Measurements from ENCODE around the gene SIK3.

The SIK3 gene

DNA sequence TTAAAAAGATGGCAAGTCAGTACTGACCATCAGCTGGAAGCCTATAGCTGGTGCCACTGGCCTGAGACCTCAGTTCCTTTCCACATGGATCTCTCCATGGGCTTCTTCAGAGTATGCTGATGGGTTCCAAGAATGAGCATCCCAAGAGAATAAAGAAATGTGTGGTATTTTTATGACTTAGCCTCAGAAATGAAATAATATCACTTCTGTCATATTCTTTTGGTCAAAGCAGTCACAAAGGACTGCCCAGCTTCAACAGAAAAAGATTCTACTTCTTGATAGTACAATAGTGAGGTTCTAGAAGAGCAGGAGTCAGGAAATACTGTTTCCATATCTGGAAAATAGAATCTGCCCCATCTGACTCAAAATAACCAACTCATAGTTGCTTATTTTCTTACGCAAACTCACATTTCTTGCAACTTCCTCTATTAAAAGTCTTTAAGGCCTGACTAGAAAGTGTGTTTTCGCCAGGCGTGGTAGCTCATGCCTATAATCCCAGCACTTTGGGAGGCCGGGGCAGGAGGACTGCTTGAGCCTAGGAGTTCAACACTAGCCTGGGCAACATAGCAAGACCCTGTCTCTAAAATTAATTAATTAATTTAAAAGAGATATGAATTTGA lies 116.9 kb downstream of the SIK3 start:
- H3K9ac ChIP-seq (ENCODE audit: low read depth, low read length): no peak overlapping the region
- H3K27me3 ChIP-seq (ENCODE audit: control insufficient read depth, insufficient read depth, low read length): no peaks in the 10 kb centered on the region
- H3K36me3 ChIP-seq (ENCODE audit: control insufficient read depth, insufficient read depth, low read length): no peaks in the 10 kb centered on the region
- no peak overlapping the region for H3K4me3 ChIP-seq (ENCODE audit: low read depth, low read length)
- H3K9me3 ChIP-seq (ENCODE audit: control insufficient read depth, insufficient read depth, low read length): no peaks in the 10 kb centered on the region
- no peak overlapping the region for H3K27ac ChIP-seq (ENCODE audit: low read depth, low read length)
- peaks cover 13% of the 10 kb centered on the region for H3K4me1 ChIP-seq (ENCODE audit: control insufficient read depth, insufficient read depth, low read length)

DNA sequence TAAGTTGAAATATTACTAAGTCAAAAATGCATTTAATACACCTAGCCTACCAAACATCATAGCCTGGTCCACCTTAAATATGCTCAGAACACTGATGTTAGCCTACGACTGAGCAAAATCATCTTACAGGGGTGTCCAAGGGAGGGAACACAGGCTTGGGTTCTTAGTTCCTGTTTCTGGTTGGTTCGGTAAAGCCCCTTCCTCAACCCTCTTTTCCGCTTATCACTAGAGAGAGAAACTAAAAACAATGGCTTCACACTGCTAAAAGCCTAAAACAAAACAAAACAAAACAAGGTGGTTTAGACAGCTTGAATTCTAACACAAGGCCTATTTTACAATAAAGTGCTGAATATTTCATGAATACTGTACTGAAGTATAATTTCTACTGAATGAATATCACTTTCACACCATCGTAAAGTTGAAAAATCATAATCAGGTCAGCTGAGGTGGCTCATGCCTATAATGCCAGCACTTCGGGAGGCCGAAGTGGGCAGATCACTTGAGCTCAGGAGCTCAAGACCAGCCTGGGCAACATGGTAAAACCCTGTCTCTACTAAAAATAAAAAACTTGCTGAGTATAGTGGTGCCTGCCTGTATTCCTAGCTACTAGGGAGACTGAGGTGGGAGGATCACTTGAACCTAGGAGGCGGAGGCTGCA lies 118.0 kb downstream of the SIK3 start:
- Histone ChIP-seq H3K4me3 (ENCODE audit: low read depth, low read length) (no peak overlapping the region), H3K36me3 (ENCODE audit: control insufficient read depth, insufficient read depth, low read length) (no peaks in the 10 kb centered on the region), H3K9me3 (ENCODE audit: control insufficient read depth, insufficient read depth, low read length) (no peaks in the 10 kb centered on the region), H3K27me3 (ENCODE audit: control insufficient read depth, insufficient read depth, low read length) (no peaks in the 10 kb centered on the region), H3K9ac (ENCODE audit: low read depth, low read length) (no peak overlapping the region), H3K4me1 (ENCODE audit: control insufficient read depth, insufficient read depth, low read length) (peaks cover 12% of the 10 kb centered on the region), H3K27ac (ENCODE audit: low read depth, low read length) (no peak overlapping the region)

DNA sequence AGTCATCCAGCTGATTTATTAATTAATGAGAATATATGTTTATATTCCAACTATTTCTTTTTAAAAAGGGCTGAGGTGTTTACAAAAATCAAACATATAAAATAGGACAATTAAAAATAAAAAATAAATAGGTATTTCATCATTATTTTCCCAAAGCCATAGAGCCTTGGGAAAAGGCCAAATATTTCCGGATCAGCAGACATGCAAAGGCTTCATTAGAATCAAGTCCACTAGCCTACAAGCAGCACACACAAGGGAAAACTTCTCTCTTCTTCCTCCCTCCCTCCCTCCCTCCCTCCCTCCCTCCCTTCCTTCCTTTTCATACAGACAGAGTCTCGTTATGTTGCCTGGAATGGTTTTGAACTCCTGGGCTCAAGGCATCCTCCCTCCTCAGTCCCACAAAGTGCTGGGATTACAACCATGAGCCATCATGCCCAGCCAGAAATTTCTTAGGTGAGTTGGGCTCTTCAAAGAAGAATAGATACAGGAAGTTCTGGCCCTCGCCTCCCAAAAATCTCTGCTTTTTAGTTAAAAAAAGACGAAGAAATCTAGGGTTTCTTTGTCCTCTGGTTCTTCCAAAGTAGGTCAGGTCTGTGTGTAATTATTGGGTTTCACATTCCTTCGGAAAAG lies 121.2 kb downstream of the SIK3 start:
- no peaks in the 10 kb centered on the region for H3K9me3 ChIP-seq (ENCODE audit: control insufficient read depth, insufficient read depth, low read length)
- no peaks in the 10 kb centered on the region for H3K27me3 ChIP-seq (ENCODE audit: control insufficient read depth, insufficient read depth, low read length)
- H3K27ac ChIP-seq (ENCODE audit: low read depth, low read length): peak overlapping the region; percentile 40
- H3K4me1 ChIP-seq (ENCODE audit: control insufficient read depth, insufficient read depth, low read length): peaks cover 25% of the 10 kb centered on the region
- H3K4me3 ChIP-seq (ENCODE audit: low read depth, low read length): no peak overlapping the region
- no peaks in the 10 kb centered on the region for H3K36me3 ChIP-seq (ENCODE audit: control insufficient read depth, insufficient read depth, low read length)
- no peak overlapping the region; the same call in 1 of the 2 replicates for H3K9ac ChIP-seq (ENCODE audit: low read depth, low read length)

DNA sequence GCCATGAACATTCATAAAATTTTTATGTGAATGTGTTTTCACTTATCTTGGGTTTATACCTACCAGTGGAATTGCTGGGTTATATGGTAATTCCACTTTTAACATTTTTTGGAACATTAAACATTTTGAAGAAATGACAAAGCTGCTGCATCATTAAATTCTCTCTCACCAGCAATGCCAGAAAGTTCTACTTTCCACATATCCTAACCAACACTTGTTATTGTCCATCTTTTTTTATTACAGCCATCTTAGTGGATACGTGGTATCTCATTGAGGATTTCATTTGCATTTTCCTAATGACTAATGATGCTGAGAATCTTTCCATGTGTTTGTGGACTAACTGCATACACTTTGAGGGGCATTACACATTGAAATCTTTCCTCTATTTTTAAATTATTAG lies 122.6 kb downstream of the SIK3 start:
- H3K9me3 ChIP-seq (ENCODE audit: control insufficient read depth, insufficient read depth, low read length): no peaks in the 10 kb centered on the region
- no peaks in the 10 kb centered on the region for H3K36me3 ChIP-seq (ENCODE audit: control insufficient read depth, insufficient read depth, low read length)
- no peak overlapping the region for H3K27ac ChIP-seq (ENCODE audit: low read depth, low read length)
- no peaks in the 10 kb centered on the region for H3K27me3 ChIP-seq (ENCODE audit: control insufficient read depth, insufficient read depth, low read length)
- no peak overlapping the region for H3K9ac ChIP-seq (ENCODE audit: low read depth, low read length)
- no peak overlapping the region for H3K4me3 ChIP-seq (ENCODE audit: low read depth, low read length)
- H3K4me1 ChIP-seq (ENCODE audit: control insufficient read depth, insufficient read depth, low read length): peaks cover 25% of the 10 kb centered on the region

DNA sequence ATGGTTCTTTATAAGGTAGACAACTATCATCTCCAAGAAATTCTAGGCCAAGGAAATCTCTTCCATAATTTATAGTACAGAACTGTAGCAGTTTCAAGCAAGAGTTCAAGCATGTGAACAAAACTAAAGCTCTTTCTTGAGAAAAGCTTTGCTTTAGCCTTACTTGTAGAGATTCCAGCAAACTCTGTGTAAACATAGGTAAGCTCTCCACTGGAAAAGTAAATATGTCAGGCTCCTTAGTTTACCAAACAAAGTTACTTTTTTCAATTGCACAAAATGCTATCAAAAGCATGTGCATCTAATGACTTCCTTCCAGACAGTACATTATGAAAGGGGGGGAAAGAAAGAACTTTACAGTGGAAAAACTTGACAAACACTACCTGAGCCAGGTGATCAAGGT lies 125.0 kb downstream of the SIK3 start:
- Histone ChIP-seq H3K4me3 (ENCODE audit: low read depth, low read length) (no peak overlapping the region), H3K27ac (ENCODE audit: low read depth, low read length) (no peak overlapping the region), H3K36me3 (ENCODE audit: control insufficient read depth, insufficient read depth, low read length) (no peaks in the 10 kb centered on the region), H3K4me1 (ENCODE audit: control insufficient read depth, insufficient read depth, low read length) (peaks cover 29% of the 10 kb centered on the region), H3K27me3 (ENCODE audit: control insufficient read depth, insufficient read depth, low read length) (no peaks in the 10 kb centered on the region), H3K9me3 (ENCODE audit: control insufficient read depth, insufficient read depth, low read length) (no peaks in the 10 kb centered on the region), H3K9ac (ENCODE audit: low read depth, low read length) (no peak overlapping the region)

DNA sequence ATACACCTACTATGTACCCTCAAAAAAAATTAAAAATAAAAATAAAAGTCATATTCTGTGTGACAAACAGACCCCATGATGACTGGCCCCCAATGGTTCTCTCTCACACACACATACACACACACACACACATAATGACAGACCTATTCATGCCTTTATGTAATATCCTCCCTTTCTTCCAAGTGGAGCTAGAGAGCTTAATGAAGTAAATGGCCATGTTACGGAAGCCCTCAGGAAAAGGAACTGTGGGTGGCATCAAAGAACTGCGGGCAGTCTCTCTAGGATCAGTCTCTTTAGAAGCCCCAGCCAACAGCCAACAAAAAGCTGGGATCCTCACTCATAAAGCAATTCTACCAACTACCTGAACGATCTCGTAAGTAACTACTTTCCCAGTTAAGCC lies 125.5 kb downstream of the SIK3 start:
- H3K27me3 ChIP-seq (ENCODE audit: control insufficient read depth, insufficient read depth, low read length): no peaks in the 10 kb centered on the region
- H3K4me3 ChIP-seq (ENCODE audit: low read depth, low read length): no peak overlapping the region
- H3K9me3 ChIP-seq (ENCODE audit: control insufficient read depth, insufficient read depth, low read length): no peaks in the 10 kb centered on the region
- peak overlapping the region; percentile 13 for H3K9ac ChIP-seq (ENCODE audit: low read depth, low read length)
- peaks cover 29% of the 10 kb centered on the region for H3K4me1 ChIP-seq (ENCODE audit: control insufficient read depth, insufficient read depth, low read length)
- H3K36me3 ChIP-seq (ENCODE audit: control insufficient read depth, insufficient read depth, low read length): no peaks in the 10 kb centered on the region
- H3K27ac ChIP-seq (ENCODE audit: low read depth, low read length): no peak overlapping the region

DNA sequence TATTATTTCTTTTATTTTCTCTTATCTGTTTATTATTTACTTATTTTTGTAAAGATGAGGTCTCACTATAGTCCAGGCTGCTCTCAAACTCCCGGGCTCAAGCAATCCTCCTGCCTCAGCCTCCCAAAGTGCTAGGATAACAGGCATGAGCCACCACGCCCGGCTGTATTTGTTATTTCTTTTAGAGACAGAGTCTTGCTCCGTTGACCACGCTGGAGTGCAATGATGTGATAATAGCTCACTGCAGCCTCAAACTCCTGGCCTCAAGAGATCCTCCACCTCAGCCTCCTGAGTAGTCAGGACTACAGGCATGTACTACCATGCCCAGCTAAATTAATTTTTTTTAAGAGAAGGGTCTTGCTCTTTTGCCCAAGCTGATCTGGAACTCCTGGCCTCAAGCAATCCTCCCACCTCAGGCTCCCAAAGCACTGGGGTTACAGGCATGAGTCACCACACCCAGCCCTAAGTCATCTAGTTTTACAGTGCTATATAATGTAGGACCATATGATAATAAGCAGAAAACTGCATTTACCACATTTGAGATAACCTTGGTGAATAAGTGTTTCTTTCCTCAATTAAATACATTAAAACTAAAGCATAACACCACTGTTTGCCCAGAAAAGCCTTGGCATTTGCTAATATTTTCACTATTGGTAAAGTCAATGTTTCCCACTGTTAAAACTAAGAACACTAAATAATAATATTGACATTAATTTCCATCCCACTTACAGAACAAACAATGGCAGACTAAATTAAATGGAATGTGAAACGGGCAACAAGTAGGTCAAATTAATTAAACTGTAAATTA lies 127.5 kb downstream of the SIK3 start:
- Histone ChIP-seq H3K36me3 (ENCODE audit: control insufficient read depth, insufficient read depth, low read length) (no peaks in the 10 kb centered on the region), H3K9me3 (ENCODE audit: control insufficient read depth, insufficient read depth, low read length) (no peaks in the 10 kb centered on the region), H3K4me1 (ENCODE audit: control insufficient read depth, insufficient read depth, low read length) (peaks cover 24% of the 10 kb centered on the region), H3K27ac (ENCODE audit: low read depth, low read length) (no peak overlapping the region), H3K27me3 (ENCODE audit: control insufficient read depth, insufficient read depth, low read length) (no peaks in the 10 kb centered on the region), H3K9ac (ENCODE audit: low read depth, low read length) (no peak overlapping the region), H3K4me3 (ENCODE audit: low read depth, low read length) (no peak overlapping the region)

DNA sequence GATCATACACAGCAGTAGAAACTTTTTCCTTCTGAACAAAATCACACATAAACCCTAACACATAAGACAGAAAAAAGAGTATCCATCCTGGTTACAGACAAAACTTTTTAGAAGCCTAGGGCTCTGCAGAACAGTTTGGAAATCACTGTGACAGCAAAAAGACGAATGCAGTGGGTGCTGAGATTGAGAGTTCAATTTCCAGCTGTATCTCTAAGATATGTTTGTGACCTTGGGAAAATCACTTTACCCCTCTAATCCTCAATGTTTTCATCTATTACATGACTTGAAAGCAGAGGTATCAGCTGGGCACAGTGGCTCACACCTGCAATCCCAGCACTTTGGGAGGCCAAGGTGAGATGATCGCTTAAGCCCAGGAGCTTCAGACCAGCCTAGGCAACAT lies 128.5 kb downstream of the SIK3 start:
- H3K9ac ChIP-seq (ENCODE audit: low read depth, low read length): no peak overlapping the region
- H3K27me3 ChIP-seq (ENCODE audit: control insufficient read depth, insufficient read depth, low read length): no peaks in the 10 kb centered on the region
- H3K4me3 ChIP-seq (ENCODE audit: low read depth, low read length): no peak overlapping the region
- H3K27ac ChIP-seq (ENCODE audit: low read depth, low read length): peak overlapping the region; percentile 12
- no peaks in the 10 kb centered on the region for H3K36me3 ChIP-seq (ENCODE audit: control insufficient read depth, insufficient read depth, low read length)
- peaks cover 22% of the 10 kb centered on the region for H3K4me1 ChIP-seq (ENCODE audit: control insufficient read depth, insufficient read depth, low read length)
- H3K9me3 ChIP-seq (ENCODE audit: control insufficient read depth, insufficient read depth, low read length): no peaks in the 10 kb centered on the region

DNA sequence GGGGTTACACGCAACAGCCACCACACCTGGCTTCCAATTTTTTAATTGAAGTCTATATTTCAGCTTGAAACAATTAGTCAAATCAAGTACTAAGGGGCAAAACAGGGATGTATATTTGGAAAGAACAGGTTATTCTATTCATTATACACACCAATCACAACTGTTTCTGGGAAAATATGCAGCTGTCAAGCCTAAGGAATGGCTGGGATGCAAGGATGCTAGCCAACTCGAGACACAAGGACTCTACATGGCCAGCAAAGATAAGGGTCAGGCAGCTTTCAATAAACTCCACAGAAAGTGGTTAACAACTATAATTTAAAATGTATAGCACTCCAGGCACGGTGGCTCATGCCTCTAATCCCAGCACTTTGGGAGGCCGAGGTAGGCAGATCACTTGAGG lies 134.0 kb downstream of the SIK3 start:
- H3K4me3 ChIP-seq (ENCODE audit: low read depth, low read length): no peak overlapping the region
- no peaks in the 10 kb centered on the region for H3K9me3 ChIP-seq (ENCODE audit: control insufficient read depth, insufficient read depth, low read length)
- no peaks in the 10 kb centered on the region for H3K27me3 ChIP-seq (ENCODE audit: control insufficient read depth, insufficient read depth, low read length)
- H3K27ac ChIP-seq (ENCODE audit: low read depth, low read length): no peak overlapping the region
- H3K9ac ChIP-seq (ENCODE audit: low read depth, low read length): no peak overlapping the region
- H3K36me3 ChIP-seq (ENCODE audit: control insufficient read depth, insufficient read depth, low read length): no peaks in the 10 kb centered on the region
- H3K4me1 ChIP-seq (ENCODE audit: control insufficient read depth, insufficient read depth, low read length): peaks cover 27% of the 10 kb centered on the region

DNA sequence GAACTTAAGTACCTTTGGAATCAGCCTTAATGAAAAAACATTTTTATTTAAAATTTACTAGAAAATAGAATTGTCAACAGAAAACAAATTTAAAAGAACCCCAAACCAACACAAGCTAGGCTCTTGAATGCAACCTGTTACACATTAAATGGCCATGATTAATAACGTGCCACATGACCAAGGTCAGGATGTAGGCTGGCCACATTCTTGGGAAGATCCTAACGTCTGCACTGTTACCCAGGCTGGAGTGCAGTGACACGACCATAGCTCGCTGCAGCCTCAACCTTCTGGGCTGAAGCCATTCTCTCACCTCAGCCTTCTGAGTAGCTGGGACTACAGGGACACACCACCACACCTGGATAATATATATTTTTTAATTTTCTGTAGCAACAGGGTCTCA lies 134.4 kb downstream of the SIK3 start:
- no peaks in the 10 kb centered on the region for H3K36me3 ChIP-seq (ENCODE audit: control insufficient read depth, insufficient read depth, low read length)
- no peaks in the 10 kb centered on the region for H3K27me3 ChIP-seq (ENCODE audit: control insufficient read depth, insufficient read depth, low read length)
- no peak overlapping the region for H3K9ac ChIP-seq (ENCODE audit: low read depth, low read length)
- no peak overlapping the region for H3K27ac ChIP-seq (ENCODE audit: low read depth, low read length)
- no peaks in the 10 kb centered on the region for H3K9me3 ChIP-seq (ENCODE audit: control insufficient read depth, insufficient read depth, low read length)
- H3K4me1 ChIP-seq (ENCODE audit: control insufficient read depth, insufficient read depth, low read length): peaks cover 27% of the 10 kb centered on the region
- no peak overlapping the region for H3K4me3 ChIP-seq (ENCODE audit: low read depth, low read length)

DNA sequence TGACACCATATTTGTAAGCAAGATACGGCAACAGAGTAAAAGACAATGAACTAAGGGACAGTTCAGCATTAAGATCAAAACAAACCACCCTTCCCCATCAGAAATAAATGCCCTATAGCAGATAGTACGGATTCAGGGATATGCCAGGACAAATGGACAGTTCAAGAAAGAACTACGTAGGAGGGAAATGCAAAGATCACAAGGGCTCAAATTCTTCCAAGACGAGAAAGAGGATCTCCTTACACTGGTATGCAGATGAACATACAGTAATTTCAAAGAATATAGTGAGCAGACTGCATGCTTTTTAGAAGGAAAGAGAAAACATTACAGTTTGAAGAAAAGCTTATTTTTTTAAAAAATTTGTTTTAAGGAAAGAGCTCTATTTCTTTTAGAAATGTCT lies 136.1 kb downstream of the SIK3 start:
- H3K27ac ChIP-seq (ENCODE audit: low read depth, low read length): no peak overlapping the region
- no peak overlapping the region for H3K9ac ChIP-seq (ENCODE audit: low read depth, low read length)
- H3K36me3 ChIP-seq (ENCODE audit: control insufficient read depth, insufficient read depth, low read length): no peaks in the 10 kb centered on the region
- H3K27me3 ChIP-seq (ENCODE audit: control insufficient read depth, insufficient read depth, low read length): no peaks in the 10 kb centered on the region
- no peaks in the 10 kb centered on the region for H3K9me3 ChIP-seq (ENCODE audit: control insufficient read depth, insufficient read depth, low read length)
- H3K4me3 ChIP-seq (ENCODE audit: low read depth, low read length): no peak overlapping the region
- H3K4me1 ChIP-seq (ENCODE audit: control insufficient read depth, insufficient read depth, low read length): peaks cover 27% of the 10 kb centered on the region
